ENCODE measurements around the gene MAN1C1. TPM values are rescaled to one million over a fixed set of nuclear protein-coding genes. Genes with fewer than 3 reads are reported as not detected.

The MAN1C1 gene
- total and polyA plus RNA-seq, 2 donors (not counting 3 experiments of a cell fraction or from before 2014, with no cell fraction given): 1.5 to 4.0 TPM

GRCh38 chr1:25580927-25581326 is 35.7 kb upstream of the MAN1C1 start:
- H3K27ac ChIP-seq (ENCODE audit: insufficient read depth, low read depth, low read length): no peak overlapping the region
- no peak overlapping the region for H2AFZ ChIP-seq (ENCODE audit: low read depth, low read length)
- H3K9me1 ChIP-seq (replicated peaks; ENCODE audit: control insufficient read depth, extremely low read depth, insufficient read depth, low read length): no peaks in the 10 kb centered on the region
- no TSS peak for BruUV-seq (replicated peaks)
- H4K20me1 ChIP-seq (replicated peaks; ENCODE audit: control insufficient read depth, extremely low read depth, insufficient read depth, low read length): no peaks in the 10 kb centered on the region
- H3K9me3 ChIP-seq (replicated peaks; ENCODE audit: control insufficient read depth, insufficient read depth, low read length): no peaks in the 10 kb centered on the region
- H3K4me3 ChIP-seq (replicated peaks in 1 of 3; ENCODE audit: insufficient read depth in 1 of 3, low read depth in 1 of 3, low read length in 3 of 3): no peak overlapping the region
- TF ChIP-seq GATA2 (IDR thresholded peaks at IDR 0.05; ENCODE audit: insufficient read depth, insufficient read length, low read depth, low read length) (no peak), FOS (IDR thresholded peaks at IDR 0.05; ENCODE audit: borderline replicate concordance, insufficient read depth, low read length) (no peak), EZH2 (IDR thresholded peaks at IDR 0.05; ENCODE audit: borderline replicate concordance, low read depth, low read length, severe bottlenecking) (no peak), MAX (IDR thresholded peaks at IDR 0.05; ENCODE audit: insufficient read depth, insufficient read length) (no peak), CTCF (IDR thresholded peaks at IDR 0.05; ENCODE audit: extremely low read depth in 1 of 2, insufficient read depth in 1 of 2, low read depth in 1 of 2, low read length in 2 of 2) (no peak), JUN (IDR thresholded peaks at IDR 0.05; ENCODE audit: borderline replicate concordance, insufficient read depth, insufficient read length, low read depth) (no peak), POLR2A (IDR thresholded peaks at IDR 0.05; ENCODE audit: low read depth, low read length) (no peak), POLR2AphosphoS5 (IDR thresholded peaks at IDR 0.05; ENCODE audit: insufficient read depth, low read depth, low read length) (no peak), MYC (IDR thresholded peaks at IDR 0.05; ENCODE audit: low read depth, low read length) (no peak)
- FAIRE-seq: no peak
- peaks cover 4 to 9% of the 10 kb centered on the region in 2 experiments for H3K27me3 ChIP-seq (ENCODE audit: control insufficient read depth in 2 of 2, insufficient read depth in 2 of 2, low read length in 2 of 2)
- ChIA-PET POLR2A (no interaction called here), CTCF (interaction anchor here (0.8 to 2.1 kb wide), 5 partner anchors 8 to 32 kb away, joined by 3 to 9 read pairs (median 6); no protein-coding TSS in a partner anchor)
- DNase-seq (ENCODE audit: low read depth, low spot score): no peak
- H3K4me1 ChIP-seq (ENCODE audit: control insufficient read depth, extremely low read depth, insufficient read depth, low read length): no peaks in the 10 kb centered on the region
- H3K36me3 ChIP-seq (ENCODE audit: control insufficient read depth in 2 of 2, extremely low read depth in 1 of 2, insufficient read depth in 2 of 2, low read length in 2 of 2): no peaks in the 10 kb centered on the region
- no peak overlapping the region for H3K9ac ChIP-seq (replicated peaks; ENCODE audit: extremely low read depth, insufficient read depth, low read length)
- no peaks in the 10 kb centered on the region for H3K79me2 ChIP-seq (ENCODE audit: control insufficient read depth, insufficient read depth, low read length)
- intact Hi-C loops (cut with micrococcal nuclease): no loop called here
- H3K4me2 ChIP-seq (ENCODE audit: insufficient read depth, low read length): no peak overlapping the region
- dilution Hi-C loops (cut with MboI; ENCODE audit: extremely low pct_ligation_motif_present, low sequenced_read_pairs): no loop called here

Measured in endothelial cell of umbilical vein (primary cell).